Measurements from ENCODE around the gene KLHL24. TPM values are rescaled to one million over a fixed set of nuclear protein-coding genes. Genes with fewer than 3 reads are reported as not detected.
"Not testable (repeated sequence)": the region's sequence is repeated elsewhere in the genome, so short reads cannot be mapped to it uniquely, and the experiment has no call there.

KLHL24 gene
- total RNA-seq, 4 donors from 2014 or later: 163 to 320 (median 214) TPM

DNA sequence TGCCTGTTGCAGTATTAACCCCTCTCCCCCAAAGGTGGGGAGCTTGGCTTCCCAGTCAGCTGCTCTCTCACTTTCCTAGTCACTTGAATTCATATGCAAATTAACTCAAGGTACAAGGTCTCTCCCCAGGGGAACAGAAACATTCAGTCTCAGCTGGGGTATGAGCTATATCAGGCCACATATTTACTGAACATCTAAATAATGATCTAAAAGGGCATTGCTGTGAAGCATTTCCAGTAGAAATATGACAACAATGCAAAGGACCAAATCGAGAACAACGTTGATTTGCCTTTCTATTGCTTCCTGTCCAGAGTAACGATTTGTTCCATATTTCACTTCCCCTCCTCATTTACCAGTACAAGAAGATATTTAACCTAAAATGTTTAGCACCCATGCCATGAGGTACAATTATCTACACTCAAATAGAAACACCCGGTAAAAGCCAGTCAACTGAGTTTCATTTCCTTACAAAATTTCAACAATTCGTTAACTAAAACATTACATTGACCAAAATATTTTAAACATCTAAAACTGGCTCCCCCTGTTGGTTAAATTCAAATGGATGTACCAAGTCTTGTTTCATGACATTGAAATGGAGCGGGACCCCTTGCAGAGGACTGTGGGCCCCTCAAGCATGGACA lies 43.4 kb upstream of the KLHL24 start:
- Histone ChIP-seq H3K27ac (no peak overlapping the region), H3K4me3 (replicated peaks in 1 of 3) (no peak overlapping the region), H3K36me3 (no peaks in the 10 kb centered on the region), H3K4me1 (no peaks in the 10 kb centered on the region), H3K9me3 (no peaks in the 10 kb centered on the region), H3K27me3 (no peaks in the 10 kb centered on the region)
- intact Hi-C loops (cut with DNase I): no loop called here
- DNase-seq: no peak
- 68 to 71% methylated on average over 6 of the region's 6 CpGs for WGBS, 2 donors
- TF ChIP-seq POLR2A (IDR thresholded peaks at IDR 0.05): no peak
- TF ChIP-seq, protein P1, sequence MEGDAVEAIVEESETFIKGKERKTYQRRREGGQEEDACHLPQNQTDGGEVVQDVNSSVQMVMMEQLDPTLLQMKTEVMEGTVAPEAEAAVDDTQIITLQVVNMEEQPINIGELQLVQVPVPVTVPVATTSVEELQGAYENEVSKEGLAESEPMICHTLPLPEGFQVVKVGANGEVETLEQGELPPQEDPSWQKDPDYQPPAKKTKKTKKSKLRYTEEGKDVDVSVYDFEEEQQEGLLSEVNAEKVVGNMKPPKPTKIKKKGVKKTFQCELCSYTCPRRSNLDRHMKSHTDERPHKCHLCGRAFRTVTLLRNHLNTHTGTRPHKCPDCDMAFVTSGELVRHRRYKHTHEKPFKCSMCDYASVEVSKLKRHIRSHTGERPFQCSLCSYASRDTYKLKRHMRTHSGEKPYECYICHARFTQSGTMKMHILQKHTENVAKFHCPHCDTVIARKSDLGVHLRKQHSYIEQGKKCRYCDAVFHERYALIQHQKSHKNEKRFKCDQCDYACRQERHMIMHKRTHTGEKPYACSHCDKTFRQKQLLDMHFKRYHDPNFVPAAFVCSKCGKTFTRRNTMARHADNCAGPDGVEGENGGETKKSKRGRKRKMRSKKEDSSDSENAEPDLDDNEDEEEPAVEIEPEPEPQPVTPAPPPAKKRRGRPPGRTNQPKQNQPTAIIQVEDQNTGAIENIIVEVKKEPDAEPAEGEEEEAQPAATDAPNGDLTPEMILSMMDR (IDR thresholded peaks at IDR 0.05): peak in 1 of 6 experiments; percentile 14

DNA sequence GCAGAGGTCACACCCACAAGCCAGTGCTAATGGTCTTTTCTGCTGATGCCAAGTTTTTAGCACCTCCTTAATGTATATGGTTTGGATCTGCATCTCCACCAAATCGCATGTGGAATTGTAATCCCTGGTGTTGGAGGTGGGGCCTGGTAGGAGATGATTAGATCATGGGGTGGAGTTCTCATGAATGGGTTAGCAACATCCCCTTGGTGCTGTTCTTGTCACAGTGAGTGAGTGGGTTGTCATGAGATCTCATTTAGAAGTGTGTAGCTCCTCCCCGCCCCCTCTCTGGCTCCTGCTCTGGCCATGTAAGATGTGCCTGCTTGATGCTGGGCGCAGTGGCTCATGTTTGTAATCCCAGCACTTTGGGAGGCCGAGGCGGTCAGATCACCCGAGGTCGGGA lies 42.6 kb upstream of the KLHL24 start:
- DNase-seq: no peak
- H3K27ac ChIP-seq: no peak overlapping the region
- H3K9me3 ChIP-seq: no peaks in the 10 kb centered on the region
- H3K27me3 ChIP-seq: no peaks in the 10 kb centered on the region
- intact Hi-C loops (cut with DNase I): no loop called here
- no peak overlapping the region for H3K4me3 ChIP-seq (replicated peaks in 1 of 3)
- 94 to 99% methylated on average over 7 of the region's 7 CpGs for WGBS, 2 donors
- H3K36me3 ChIP-seq: no peaks in the 10 kb centered on the region
- TF ChIP-seq, protein P1 (IDR thresholded peaks at IDR 0.05): no peak
- TF ChIP-seq POLR2A (IDR thresholded peaks at IDR 0.05): no peak
- no peaks in the 10 kb centered on the region for H3K4me1 ChIP-seq

DNA sequence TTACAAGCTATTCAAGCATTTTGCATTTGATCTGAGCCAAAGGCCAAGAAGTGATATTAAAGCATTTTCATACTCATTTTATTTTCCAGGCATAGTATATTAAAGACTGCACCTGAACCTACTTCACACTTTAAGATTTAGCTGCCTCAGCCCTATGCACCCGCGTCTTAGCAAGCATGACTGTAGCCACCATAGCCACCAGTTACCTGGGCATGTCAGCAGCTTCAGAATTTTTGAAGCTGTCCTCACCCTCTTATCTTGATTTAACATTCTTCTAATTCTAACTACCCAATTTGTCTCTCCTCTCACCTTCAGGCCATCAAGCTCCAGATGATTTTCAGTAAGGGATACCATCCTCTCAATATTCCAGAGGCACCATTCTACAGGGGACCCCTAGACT lies 40.8 kb upstream of the KLHL24 start:
- TF ChIP-seq POLR2A (IDR thresholded peaks at IDR 0.05): no peak
- TF ChIP-seq, protein P1 (IDR thresholded peaks at IDR 0.05): no peak
- H3K4me3 ChIP-seq (replicated peaks in 1 of 3): no peak overlapping the region
- H3K9me3 ChIP-seq: no peaks in the 10 kb centered on the region
- no peaks in the 10 kb centered on the region for H3K36me3 ChIP-seq
- H3K27ac ChIP-seq: no peak overlapping the region
- intact Hi-C loops (cut with DNase I): no loop called here
- no peaks in the 10 kb centered on the region for H3K27me3 ChIP-seq
- WGBS, 2 donors: 99 to 100% methylated on average over 2 of the region's 2 CpGs
- H3K4me1 ChIP-seq: no peaks in the 10 kb centered on the region
- DNase-seq: no peak

DNA sequence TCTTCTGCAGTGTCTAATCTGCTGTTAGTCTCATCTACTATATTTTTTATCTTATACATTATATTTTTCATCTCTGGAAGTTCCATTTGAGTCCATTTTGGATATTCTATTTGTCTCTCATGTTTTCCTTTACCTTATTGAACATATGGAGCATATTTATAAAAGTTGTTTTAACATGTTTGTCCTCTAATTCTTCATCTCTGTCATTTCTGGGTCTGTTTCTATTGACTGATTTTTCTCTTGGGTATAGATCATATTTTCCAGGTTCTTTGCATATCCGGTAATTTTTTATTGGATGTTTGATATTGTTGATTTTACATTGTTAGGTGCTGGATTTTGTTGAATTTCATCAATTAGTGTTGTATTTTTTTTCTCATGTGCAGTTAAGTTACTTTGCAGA lies 37.5 kb upstream of the KLHL24 start:
- H3K27me3 ChIP-seq: no peaks in the 10 kb centered on the region
- no peaks in the 10 kb centered on the region for H3K4me1 ChIP-seq
- DNase-seq: no peak
- TF ChIP-seq, protein P1 (IDR thresholded peaks at IDR 0.05): no peak
- no peak for TF ChIP-seq POLR2A (IDR thresholded peaks at IDR 0.05)
- intact Hi-C loops (cut with DNase I): no loop called here
- H3K9me3 ChIP-seq: no peaks in the 10 kb centered on the region
- H3K27ac ChIP-seq: no peak overlapping the region
- H3K4me3 ChIP-seq (replicated peaks in 1 of 3): no peak overlapping the region
- 46 to 88% methylated on average over 1 of the region's 1 CpG for WGBS, 2 donors
- no peaks in the 10 kb centered on the region for H3K36me3 ChIP-seq

DNA sequence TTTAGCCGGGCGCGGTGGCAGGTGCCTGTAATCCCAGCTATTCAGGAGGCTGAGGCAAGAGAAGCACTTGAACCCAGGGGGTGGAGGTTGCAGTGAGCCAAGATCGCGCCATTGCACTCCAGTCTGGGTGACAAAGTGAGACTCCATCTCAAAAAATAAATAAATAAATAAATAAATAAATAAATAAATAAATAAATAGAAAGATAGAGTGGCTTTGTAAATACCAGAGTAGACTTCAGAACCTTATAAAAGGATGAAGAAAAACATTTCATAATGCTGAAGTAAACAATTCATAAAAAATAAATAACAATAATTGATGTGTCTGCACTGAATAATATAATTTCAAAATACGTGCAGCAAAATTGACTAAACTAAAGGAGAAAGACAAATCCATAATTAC lies 24.1 kb upstream of the KLHL24 start:
- WGBS, 2 donors: 97 to 98% methylated on average over 6 of the region's 6 CpGs
- H3K4me3 ChIP-seq (replicated peaks in 1 of 3); H3K9me3 ChIP-seq; H3K27me3 ChIP-seq; H3K27ac ChIP-seq; DNase-seq; H3K4me1 ChIP-seq; H3K36me3 ChIP-seq; intact Hi-C loops (cut with DNase I): not testable (repeated sequence)

All from thyroid gland (tissue), 4 donors.